HepG2 (cell line): Measurements from ENCODE around the gene CMTM2. TPM values are rescaled to one million over a fixed set of nuclear protein-coding genes. Genes with fewer than 3 reads are reported as not detected.

Source experiments
- FOXA1 ChIP-seq, 2 experiments: fragments of 450-650 bp in 1 of 2; sonication (generic) in 1 of 2; formaldehyde crosslinking in 1 of 2; IDR thresholded peaks; 2 replicates each; pipeline versions ENCODE4 v1.4.0 to v1.6.1; 2016 to 2020; ENCODE audit warnings: missing genetic modification reagents in 1 of 2
- FOXO1 ChIP-seq: sonication (generic); formaldehyde crosslinking; IDR thresholded peaks from 2 replicates; pipeline ENCODE4 v1.4.0; 2020; ENCODE audit warnings: missing genetic modification reagents
- HNRNPH1 ChIP-seq: fragments of 200-400 bp; formaldehyde crosslinking; optimal IDR thresholded peaks from 2 replicates; pipeline ENCODE3; 2017; ENCODE audit warnings: mild to moderate bottlenecking, low read depth, low read length
- LRRFIP1 ChIP-seq: sonication (generic); formaldehyde crosslinking; conservative IDR thresholded peaks from 2 replicates; pipeline ENCODE4 v1.4.0; 2020; ENCODE audit warnings: missing genetic modification reagents
- MBD4 ChIP-seq: IDR thresholded peaks from 2 replicates; pipeline ENCODE4 v1.6.1; 2012; ENCODE audit warnings: low read length, inconsistent platforms, borderline replicate concordance
- MEIS2 ChIP-seq: sonication (generic); formaldehyde crosslinking; IDR thresholded peaks from 2 replicates; pipeline ENCODE4 v1.9.0; 2021; ENCODE audit warnings: mild to moderate bottlenecking, missing genetic modification reagents
- MIER3 ChIP-seq: IDR thresholded peaks from 2 replicates; pipeline ENCODE4 v1.6.1; 2016; ENCODE audit warnings: missing compliant biosample characterization, borderline replicate concordance
- POLR2G ChIP-seq: fragments of 200-400 bp; formaldehyde crosslinking; IDR thresholded peaks from 2 replicates; pipeline ENCODE4 v1.6.1; 2018; ENCODE audit warnings: mild to moderate bottlenecking, low read depth, low read length, moderate library complexity
- PRPF4 ChIP-seq: fragments of 200-400 bp; formaldehyde crosslinking; IDR thresholded peaks from 2 replicates; pipeline ENCODE4 v1.6.1; 2016; ENCODE audit warnings: low read length, low read depth; ENCODE audit not compliant: poor library complexity, severe bottlenecking
- SMARCC2 ChIP-seq: fragments of 450-650 bp; IDR thresholded peaks from 2 replicates; pipeline ENCODE4 v1.6.1; 2017; ENCODE audit warnings: antibody characterized with exemption, mild to moderate bottlenecking
- SRSF1 ChIP-seq: fragments of 200-400 bp; formaldehyde crosslinking; optimal IDR thresholded peaks from 2 replicates; pipeline ENCODE3; 2017; ENCODE audit warnings: mild to moderate bottlenecking, low read depth, low read length, moderate library complexity
- TBX3 ChIP-seq: fragments of 450-650 bp; IDR thresholded peaks from 2 replicates; pipeline ENCODE4 v1.6.1; 2017; ENCODE audit warnings: antibody characterized with exemption, mild to moderate bottlenecking, inconsistent platforms, borderline replicate concordance
- U2AF2 ChIP-seq: fragments of 200-400 bp; formaldehyde crosslinking; IDR thresholded peaks from 2 replicates; pipeline ENCODE4 v1.6.1; 2017; ENCODE audit warnings: low read depth, mild to moderate bottlenecking, low read length
- ZFP36L1 ChIP-seq: sonication (generic); formaldehyde crosslinking; IDR thresholded peaks from 2 replicates; pipeline ENCODE4 v1.8.0; 2022; ENCODE audit warnings: mild to moderate bottlenecking, missing genetic modification reagents, moderate library complexity
- ZKSCAN5 ChIP-seq: sonication (generic); formaldehyde crosslinking; IDR thresholded peaks from 2 replicates; pipeline ENCODE4 v1.5.1; 2020; ENCODE audit warnings: mild to moderate bottlenecking, missing genetic modification reagents
- ZNF138 ChIP-seq: sonication (generic); formaldehyde crosslinking; IDR thresholded peaks from 2 replicates; pipeline ENCODE4 v1.5.0; 2020; ENCODE audit warnings: mild to moderate bottlenecking, low read depth, missing genetic modification reagents
- ZNF180 ChIP-seq: sonication (generic); formaldehyde crosslinking; IDR thresholded peaks from 2 replicates; pipeline ENCODE4 v1.4.0; 2020; ENCODE audit warnings: low read depth, missing genetic modification reagents, borderline replicate concordance
- ZNF232 ChIP-seq: sonication (generic); formaldehyde crosslinking; IDR thresholded peaks from 2 replicates; pipeline ENCODE4 v1.4.0; 2020; ENCODE audit warnings: missing genetic modification reagents, borderline replicate concordance
- ZNF280D ChIP-seq: sonication (generic); formaldehyde crosslinking; IDR thresholded peaks from 2 replicates; pipeline ENCODE4 v1.5.1; 2020; ENCODE audit warnings: mild to moderate bottlenecking, missing genetic modification reagents
- ZNF543 ChIP-seq: sonication (generic); formaldehyde crosslinking; IDR thresholded peaks from 2 replicates; pipeline ENCODE4 v1.4.0; 2020; ENCODE audit warnings: mild to moderate bottlenecking, missing genetic modification reagents
- ZNF552 ChIP-seq: sonication (generic); formaldehyde crosslinking; IDR thresholded peaks from 2 replicates; pipeline ENCODE4 v1.9.0; 2022; ENCODE audit warnings: missing genetic modification reagents, mild to moderate bottlenecking, borderline replicate concordance
- ZNF816 ChIP-seq: sonication (generic); formaldehyde crosslinking; IDR thresholded peaks from 2 replicates; pipeline ENCODE4 v1.8.0; 2022; ENCODE audit warnings: missing genetic modification reagents, mild to moderate bottlenecking, borderline replicate concordance
- ZNF891 ChIP-seq: sonication (generic); formaldehyde crosslinking; IDR thresholded peaks from 2 replicates; pipeline ENCODE4 v1.5.0; 2020; ENCODE audit warnings: mild to moderate bottlenecking, missing genetic modification reagents
- ZSCAN20 ChIP-seq: sonication (generic); formaldehyde crosslinking; IDR thresholded peaks from 2 replicates; pipeline ENCODE4 v1.4.0; 2020; ENCODE audit warnings: missing genetic modification reagents, mild to moderate bottlenecking, borderline replicate concordance
- polyA plus RNA-seq, 8 experiments: library from polyadenylated mRNA; depleted of rRNA in 3 of 8; stranded (reverse) in 7 of 8; unstranded in 1 of 8; fragments of >200 nt; fragmentation: Illumina TruSeq in 4 of 8; extraction: Trizol in 4 of 8; gene quantifications; 2 replicates each; pipeline versions ENCODE4 v1.2.1 to v1.2.3, GENCODE V29; 2011 to 2016; ENCODE audit warnings: low read depth in 4 of 8, missing spikeins in 1 of 8, mixed read lengths in 1 of 8; ENCODE audit not compliant: insufficient read depth in 1 of 8
- total RNA-seq, 5 experiments: library from RNA; depleted of rRNA; stranded (reverse); fragments of >200 nt; fragmentation: Illumina TruSeq; extraction: Trizol; gene quantifications; 2 replicates each; pipeline ENCODE4 v1.2.3, GENCODE V29; 2016; ENCODE audit warnings: low read depth in 1 of 5

The CMTM2 gene
- total and polyA plus RNA-seq, 2 of the 13 experiments (the other 11 are each of a cell fraction or from before 2014, with no cell fraction given) = not detected

GRCh38 chr16:66604376-66605176, 25.3 kb downstream of the CMTM2 start, which contains the start of gene CMTM3 (continued):
- no peak for TF ChIP-seq HNRNPH1
- no peak for TF ChIP-seq MIER3 (CRISPR knock-in tag)
- peak; percentile 47; the same call in 1 of the 2 replicates for TF ChIP-seq FOXO1 (CRISPR knock-in tag)
- peak; percentile 69; the same call in 1 of the 2 replicates for TF ChIP-seq ZSCAN20 (CRISPR knock-in tag)
- no peak for TF ChIP-seq ZNF280D
- no peak for TF ChIP-seq FOXA1 (IDR thresholded peaks at IDR 0.05)
- no peak for TF ChIP-seq FOXA1 (CRISPR knock-in tag; IDR thresholded peaks at IDR 0.05)
- TF ChIP-seq SRSF1 = no peak
- no peak for TF ChIP-seq ZNF138 (CRISPR knock-in tag)
- TF ChIP-seq ZNF543 = 0 out of 2 replicates have a peak, but pooled peaks have one; percentile 26
- TF ChIP-seq ZNF180 (CRISPR knock-in tag) = no peak
- peak; percentile 17 for TF ChIP-seq MEIS2 (CRISPR knock-in tag)
- no peak for TF ChIP-seq ZFP36L1
- no peak for TF ChIP-seq U2AF2
- no peak for TF ChIP-seq ZNF891
- TF ChIP-seq TBX3 = no peak
- TF ChIP-seq ZNF552 (CRISPR knock-in tag) = no peak
- no peak for TF ChIP-seq ZKSCAN5
- TF ChIP-seq SMARCC2 = no peak
- 0 out of 2 replicates have a peak, but pooled peaks have one; percentile 23 for TF ChIP-seq ZNF232 (CRISPR knock-in tag)
- TF ChIP-seq LRRFIP1 (CRISPR knock-in tag) = no peak
- no peak for TF ChIP-seq ZNF816 (CRISPR knock-in tag)
- TF ChIP-seq PRPF4 = no peak
- TF ChIP-seq MBD4 = no peak
- peak; percentile 11; the same call in 1 of the 2 replicates for TF ChIP-seq POLR2G
